ENCODE results near the gene GATM. TPM values are rescaled to one million over a fixed set of nuclear protein-coding genes. Genes with fewer than 3 reads are reported as not detected.

The GATM gene
- total and polyA plus RNA-seq, 2 experiments from 2014 or later: 39.7 to 50.0 TPM

GRCh38 chr15:45349623-45350022 lies 28.7 kb downstream of the GATM start:
- H3K9me3 ChIP-seq (ENCODE audit: low read depth): no peaks in the 10 kb centered on the region
- H3K36me3 ChIP-seq: no peaks in the 10 kb centered on the region
- H3K27ac ChIP-seq: no peak overlapping the region
- TF ChIP-seq CTCF (IDR thresholded peaks at IDR 0.05; ENCODE audit: low read depth, low read length): no peak
- no peak overlapping the region for H3K4me3 ChIP-seq
- no peaks in the 10 kb centered on the region for H3K4me1 ChIP-seq (ENCODE audit: low read depth)
- H3K27me3 ChIP-seq: no peaks in the 10 kb centered on the region
- DNase-seq (ENCODE audit: low read depth in 1 of 2, low spot score in 1 of 2): no peak

GRCh38 chr15:45347989-45348388 lies 30.4 kb downstream of the GATM start:
- H3K36me3 ChIP-seq: no peaks in the 10 kb centered on the region
- H3K4me1 ChIP-seq (ENCODE audit: low read depth): no peaks in the 10 kb centered on the region
- no peaks in the 10 kb centered on the region for H3K9me3 ChIP-seq (ENCODE audit: low read depth)
- TF ChIP-seq CTCF (IDR thresholded peaks at IDR 0.05; ENCODE audit: low read depth, low read length): no peak
- H3K27ac ChIP-seq: no peak overlapping the region
- DNase-seq (ENCODE audit: low read depth in 1 of 2, low spot score in 1 of 2): no peak
- H3K27me3 ChIP-seq: no peaks in the 10 kb centered on the region
- no peak overlapping the region for H3K4me3 ChIP-seq

GRCh38 chr15:45347033-45347432 lies 31.3 kb downstream of the GATM start:
- no peak overlapping the region for H3K4me3 ChIP-seq
- H3K27ac ChIP-seq: no peak overlapping the region
- no peak for DNase-seq (ENCODE audit: low read depth in 1 of 2, low spot score in 1 of 2)
- no peaks in the 10 kb centered on the region for H3K36me3 ChIP-seq
- no peak for TF ChIP-seq CTCF (IDR thresholded peaks at IDR 0.05; ENCODE audit: low read depth, low read length)
- H3K27me3 ChIP-seq: no peaks in the 10 kb centered on the region
- H3K4me1 ChIP-seq (ENCODE audit: low read depth): no peaks in the 10 kb centered on the region
- no peaks in the 10 kb centered on the region for H3K9me3 ChIP-seq (ENCODE audit: low read depth)

- H3K9me3 ChIP-seq (ENCODE audit: low read depth): no peaks in the 10 kb centered on the region
- H3K4me1 ChIP-seq (ENCODE audit: low read depth): no peaks in the 10 kb centered on the region
- no peaks in the 10 kb centered on the region for H3K36me3 ChIP-seq
- DNase-seq (ENCODE audit: low read depth in 1 of 2, low spot score in 1 of 2): peak in 1 of 2 donors; percentile 13
- no peak overlapping the region for H3K27ac ChIP-seq
- H3K4me3 ChIP-seq: no peak overlapping the region
- no peak for TF ChIP-seq CTCF (IDR thresholded peaks at IDR 0.05; ENCODE audit: low read depth, low read length)
- H3K27me3 ChIP-seq: no peaks in the 10 kb centered on the region
Measured at GRCh38 chr15:45346381-45346780, 32.0 kb downstream of the GATM start.

GRCh38 chr15:45343258-45343860 lies 35.0 kb downstream of the GATM start:
- Histone ChIP-seq H3K9me3 (ENCODE audit: low read depth) (no peaks in the 10 kb centered on the region), H3K36me3 (no peaks in the 10 kb centered on the region), H3K4me1 (ENCODE audit: low read depth) (no peaks in the 10 kb centered on the region), H3K4me3 (no peak overlapping the region), H3K27ac (no peak overlapping the region), H3K27me3 (no peaks in the 10 kb centered on the region)
- TF ChIP-seq CTCF (IDR thresholded peaks at IDR 0.05; ENCODE audit: low read depth, low read length): no peak
- no peak for DNase-seq (ENCODE audit: low read depth in 1 of 2, low spot score in 1 of 2)
